Astrocyte (in vitro differentiated cells and primary cell): ENCODE data around the gene KIAA1671.

Source experiments
- CTCF ChIP-seq: IDR thresholded peaks from 2 replicates; pipeline ENCODE4 v1.5.1; 2011; ENCODE audit warnings: low read depth, mild to moderate bottlenecking, inconsistent platforms, low read length, moderate library complexity; ENCODE audit not compliant: insufficient read depth
- EZH2 ChIP-seq: IDR thresholded peaks from 2 replicates; pipeline ENCODE4 v1.6.1; 2012; ENCODE audit warnings: mild to moderate bottlenecking, low read length, inconsistent platforms; ENCODE audit not compliant: insufficient read depth

GRCh38 chr22:25221790-25222189 is 269.3 kb downstream of the KIAA1671 start:
- no peak for TF ChIP-seq CTCF
- TF ChIP-seq EZH2 = no peak
